Measurements from ENCODE around the gene AFF1.
"Not testable (repeated sequence)": the region's sequence is repeated elsewhere in the genome, so short reads cannot be mapped to it uniquely, and the experiment has no call there.

Gene AFF1

GRCh38 chr4:87116231-87116630 lies 181.4 kb downstream of the AFF1 start:
- DNase-seq (ENCODE audit: low read depth), result no peak

GRCh38 chr4:87117051-87117731 lies 182.4 kb downstream of the AFF1 start:
- DNase-seq (ENCODE audit: low read depth), result no peak

- DNase-seq (ENCODE audit: low read depth), result no peak
Observed at GRCh38 chr4:87117732-87118075, 182.9 kb downstream of the AFF1 start.

- no peak for DNase-seq (ENCODE audit: low read depth)
Observed at GRCh38 chr4:87118421-87118820, 183.6 kb downstream of the AFF1 start.

DNA sequence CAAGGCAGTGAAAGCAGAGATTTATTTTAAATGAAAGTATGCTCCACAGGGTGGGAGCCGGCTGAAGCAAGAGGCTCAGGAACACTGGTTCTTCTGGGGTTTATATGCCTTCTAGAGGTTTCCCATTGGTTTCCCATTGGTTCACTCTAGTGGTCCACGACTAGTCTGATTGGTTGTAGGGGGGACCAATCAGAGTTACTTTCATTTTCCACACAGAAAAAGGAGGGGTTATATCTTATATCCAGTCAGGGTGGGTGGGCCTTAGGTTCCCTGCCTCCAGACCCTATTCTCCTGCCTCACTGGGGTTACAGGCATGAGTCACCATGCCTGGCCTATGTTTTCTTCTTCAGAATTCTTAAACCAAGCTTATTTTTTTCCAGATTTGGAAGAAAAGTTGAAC lies 184.0 kb downstream of the AFF1 start:
- no peak for DNase-seq (ENCODE audit: low read depth)

DNA sequence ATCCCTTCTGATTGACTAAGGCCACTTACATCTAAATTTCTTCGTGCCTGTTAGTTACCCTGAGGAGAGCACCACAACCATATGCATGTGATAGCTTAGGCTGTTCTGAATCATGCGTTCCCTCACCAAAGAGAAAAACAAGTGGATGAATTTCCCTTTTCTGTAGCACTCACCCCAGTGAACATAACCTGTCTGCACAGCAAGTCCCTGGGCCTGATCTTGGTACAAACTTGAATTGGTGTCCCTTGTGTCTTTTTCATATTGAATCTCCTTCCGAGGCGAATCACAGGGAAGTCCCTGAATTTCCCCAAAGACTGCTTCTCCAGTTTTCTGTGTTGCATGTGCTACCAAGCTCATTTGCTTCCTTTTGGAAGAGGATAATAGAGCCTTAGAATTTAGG lies 185.2 kb downstream of the AFF1 start:
- no peak for DNase-seq (ENCODE audit: low read depth)

DNA sequence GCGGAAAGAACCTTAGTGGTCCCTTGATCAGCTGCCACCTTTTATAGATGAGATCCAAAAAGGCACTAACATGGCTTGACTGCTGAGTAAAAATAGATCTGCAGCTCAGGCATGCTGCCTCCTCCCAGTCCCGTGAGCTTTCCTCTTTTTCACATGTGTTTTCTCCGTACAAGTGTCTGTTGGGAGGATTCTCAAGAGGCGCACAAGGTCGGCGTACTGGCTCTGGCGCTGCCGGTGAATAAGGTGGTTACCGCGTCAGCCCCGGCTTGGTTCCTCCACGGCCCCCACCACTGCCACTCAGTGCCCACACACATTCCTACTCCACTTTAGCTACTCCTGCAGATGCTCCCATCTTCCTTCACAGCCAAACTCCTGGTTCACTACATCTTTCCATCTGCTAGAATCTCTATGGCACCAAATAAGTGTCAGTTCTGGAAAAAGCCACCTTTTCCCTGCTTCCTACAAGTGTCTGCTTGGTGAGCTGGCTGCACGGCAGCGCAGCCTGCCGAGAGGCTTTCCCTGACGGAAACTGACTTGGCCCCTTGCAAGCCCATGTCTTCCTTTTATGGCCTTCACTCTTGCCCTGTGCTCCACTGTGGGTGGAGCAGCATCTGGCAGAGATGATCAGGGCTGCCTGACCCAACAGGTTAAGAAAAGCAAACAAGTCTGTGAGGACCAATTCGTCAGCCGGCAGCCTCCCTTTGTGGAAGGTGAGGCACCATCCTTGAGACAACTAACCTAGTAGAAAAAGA lies 185.8 kb downstream of the AFF1 start:
- no peak for DNase-seq (ENCODE audit: low read depth)

DNA sequence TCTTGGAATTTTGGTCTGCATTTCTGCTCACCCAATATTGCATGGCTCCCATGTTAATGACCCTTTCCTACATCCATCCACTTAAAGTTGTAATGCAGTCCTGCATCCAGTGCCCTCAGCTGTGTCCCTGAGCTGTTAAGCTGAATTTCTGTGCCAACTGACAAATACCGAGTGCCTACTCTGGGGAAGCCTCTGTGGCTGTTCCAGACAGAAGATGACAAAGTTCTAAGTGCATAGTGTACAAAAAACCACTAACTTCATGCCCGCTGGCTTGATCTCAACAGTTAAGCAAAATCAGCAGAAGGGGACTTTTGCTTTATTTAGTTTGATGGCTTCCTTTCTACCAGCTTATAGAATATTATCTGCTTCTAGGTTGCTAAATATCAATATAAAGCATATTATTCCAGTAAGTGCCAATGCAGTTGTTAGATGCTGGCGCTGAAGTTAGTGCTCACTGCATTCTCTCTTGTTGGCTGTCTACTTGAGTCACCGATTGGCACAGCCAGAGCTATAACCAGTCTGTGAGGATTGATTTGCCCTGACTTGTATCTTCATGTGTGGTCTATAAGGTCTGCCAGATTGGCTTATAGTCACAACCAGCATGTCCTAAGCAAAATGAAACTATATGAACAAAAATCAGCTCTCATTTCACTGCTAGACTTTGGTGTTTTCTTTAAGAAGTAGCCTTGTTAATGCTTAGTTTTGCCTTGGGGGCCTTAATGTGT lies 186.7 kb downstream of the AFF1 start:
- DNase-seq (ENCODE audit: low read depth), result no peak

DNA sequence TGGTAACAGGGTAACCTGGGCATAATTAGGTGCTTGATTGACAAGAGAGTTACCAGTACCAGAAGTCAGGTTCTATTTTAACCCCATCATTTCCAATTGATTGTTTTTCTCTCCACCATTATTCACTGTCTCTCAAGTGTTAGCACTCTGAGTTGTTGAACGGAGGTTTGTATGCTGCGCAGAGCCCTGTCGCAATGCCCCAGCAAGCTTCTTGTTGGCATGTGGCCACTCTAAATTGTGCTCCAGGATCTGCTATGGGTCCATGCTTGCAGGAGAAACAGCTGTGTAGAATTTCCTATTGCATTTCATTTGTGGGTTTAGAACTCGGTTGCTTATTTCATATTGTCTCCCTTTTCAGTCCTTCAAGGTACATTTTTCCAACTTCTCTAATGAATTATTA lies 187.4 kb downstream of the AFF1 start:
- DNase-seq (ENCODE audit: low read depth), result no peak

DNA sequence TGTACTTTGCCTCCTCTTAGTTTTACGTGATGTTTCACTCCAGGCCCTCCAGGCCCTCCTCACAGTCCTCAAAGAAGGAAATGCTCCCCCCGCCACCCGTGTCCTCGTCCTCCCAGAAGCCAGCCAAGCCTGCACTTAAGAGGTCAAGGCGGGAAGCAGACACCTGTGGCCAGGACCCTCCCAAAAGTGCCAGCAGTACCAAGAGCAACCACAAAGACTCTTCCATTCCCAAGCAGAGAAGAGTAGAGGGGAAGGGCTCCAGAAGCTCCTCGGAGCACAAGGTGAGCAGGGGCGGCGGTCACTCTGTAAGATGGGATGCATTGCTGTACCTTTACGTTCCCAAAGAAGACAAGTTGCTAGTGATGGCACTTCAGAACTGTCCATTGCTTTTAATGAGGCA lies 191.2 kb downstream of the AFF1 start:
- DNase-seq (ENCODE audit: low read depth), result no peak

GRCh38 chr4:87128006-87128705 lies 193.3 kb downstream of the AFF1 start:
- DNase-seq (ENCODE audit: low read depth), result no peak

- DNase-seq (ENCODE audit: low read depth), result no peak
Observed at GRCh38 chr4:87129681-87130080, 194.9 kb downstream of the AFF1 start.

DNA sequence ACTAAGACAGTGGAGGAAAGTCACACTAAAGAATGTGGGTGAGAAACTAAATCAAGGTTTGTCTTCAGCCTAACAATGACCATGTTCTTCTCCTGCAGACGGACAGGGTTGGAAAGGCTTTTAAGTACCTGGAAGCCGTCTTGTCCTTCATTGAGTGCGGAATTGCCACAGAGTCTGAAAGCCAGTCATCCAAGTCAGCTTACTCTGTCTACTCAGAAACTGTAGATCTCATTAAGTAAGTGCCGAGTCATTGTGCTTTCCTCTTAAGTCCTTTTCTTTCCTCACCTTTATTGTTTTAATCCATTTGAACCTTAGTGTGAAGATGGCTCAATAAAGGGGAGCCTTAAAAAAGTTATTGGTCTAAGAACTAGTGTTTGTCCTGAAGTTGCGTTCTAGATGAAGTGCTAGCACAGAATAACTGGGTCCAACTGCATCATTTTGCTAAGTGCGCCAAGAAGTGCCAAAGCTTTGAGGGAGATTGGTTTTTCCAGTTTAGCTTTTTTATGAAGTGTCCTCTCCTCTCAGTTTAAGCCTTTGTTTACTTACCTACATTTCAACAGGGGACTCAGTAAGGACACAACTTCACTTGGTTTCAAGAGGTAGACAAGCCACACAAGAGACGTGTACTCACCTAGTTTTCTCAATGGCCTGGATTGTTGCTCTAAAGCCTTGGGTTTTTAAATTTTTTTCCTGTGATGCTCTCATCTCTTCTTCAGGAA lies 196.3 kb downstream of the AFF1 start:
- DNase-seq (ENCODE audit: low read depth), result no peak

- no peak for DNase-seq (ENCODE audit: low read depth)
Observed at GRCh38 chr4:87132035-87132434, 197.2 kb downstream of the AFF1 start.

DNA sequence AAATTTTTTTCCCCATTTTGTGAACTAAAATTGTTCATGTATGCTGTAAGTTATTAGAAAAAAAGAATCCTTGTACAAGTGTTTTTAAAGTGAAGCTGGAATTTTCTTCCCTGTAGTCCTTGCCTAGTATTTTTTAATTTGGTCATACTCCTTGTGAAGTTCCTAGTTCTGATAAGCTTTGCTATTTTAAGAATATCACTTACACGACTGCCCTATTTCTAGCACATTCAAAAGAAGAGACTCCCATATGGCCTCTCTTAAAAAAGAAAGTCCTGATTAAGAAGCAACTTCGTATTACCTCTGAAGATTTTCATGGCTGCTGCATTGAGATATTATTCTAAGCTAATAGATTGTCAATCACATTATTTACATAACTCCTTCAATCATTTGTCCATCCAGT lies 198.4 kb downstream of the AFF1 start:
- no peak for DNase-seq (ENCODE audit: low read depth)

- DNase-seq (ENCODE audit: low read depth), result no peak
Observed at GRCh38 chr4:87134122-87134521, 199.3 kb downstream of the AFF1 start.

DNA sequence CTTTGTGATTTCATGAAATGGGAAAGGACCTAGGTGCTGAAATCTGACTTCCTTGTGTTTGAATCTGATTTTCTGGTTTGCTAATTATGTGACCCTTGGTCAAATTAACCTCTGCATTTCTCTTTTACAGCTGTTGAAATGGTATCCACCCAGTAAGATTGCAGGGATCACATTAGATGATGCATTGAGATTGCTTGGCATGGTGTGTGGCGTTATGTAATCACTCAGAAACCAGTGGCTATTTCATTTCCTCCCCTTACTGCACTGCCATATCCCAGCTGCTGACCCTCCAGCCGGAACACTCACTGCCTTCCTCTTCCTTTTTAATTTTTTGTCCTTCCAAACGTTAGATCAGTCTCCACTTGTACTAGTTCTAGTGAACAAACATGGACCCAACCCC lies 206.6 kb downstream of the AFF1 start:
- DNase-seq (ENCODE audit: low read depth), result no peak

DNA sequence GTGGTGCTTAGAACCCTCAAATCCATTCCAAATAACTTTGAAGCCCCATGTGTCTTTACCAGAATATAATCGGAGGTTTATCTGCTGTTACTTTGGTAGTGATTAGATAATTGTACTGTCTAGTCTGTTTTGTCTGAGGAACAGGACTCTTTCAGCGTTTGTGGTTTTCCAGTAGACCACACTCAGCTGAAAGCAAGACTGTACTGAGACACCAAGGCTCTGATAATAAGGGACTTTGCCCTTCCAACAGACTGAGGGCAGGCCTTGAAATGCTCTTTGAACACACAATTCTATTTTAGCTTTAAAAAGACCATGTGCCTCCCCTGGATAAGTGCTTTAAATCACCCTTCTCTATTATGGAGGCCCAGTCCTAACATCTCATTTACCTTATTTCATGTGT lies 209.5 kb downstream of the AFF1 start:
- no peak for DNase-seq (ENCODE audit: low read depth)

GRCh38 chr4:87145934-87146333 lies 211.1 kb downstream of the AFF1 start:
- DNase-seq (ENCODE audit: low read depth), result not testable (repeated sequence)

- DNase-seq (ENCODE audit: low read depth), result no peak
Observed at GRCh38 chr4:87147116-87147515, 212.3 kb downstream of the AFF1 start.

- peak; percentile 55 for DNase-seq (ENCODE audit: low read depth)
Observed at GRCh38 chr4:87150498-87151261, 215.9 kb downstream of the AFF1 start.

Data from stimulated activated CD4-positive, alpha-beta T cell treated with anti-CD3 and anti-CD28 coated beads, Interleukin-2, amount 100 ng/mL, for 4 hours (primary cell).